Smooth muscle cell of the brain vasculature (primary cell): ENCODE measurements around the gene BTBD16.
A peak's percentile ranks its signal among the peaks of the same experiment; 100 is the strongest.

Experiments used
- DNase-seq: peaks from one replicate; pipeline ENCODE4 v3.0.0-alpha.2; 2012; ENCODE audit warnings: low read depth, low spot score

BTBD16 gene

DNA sequence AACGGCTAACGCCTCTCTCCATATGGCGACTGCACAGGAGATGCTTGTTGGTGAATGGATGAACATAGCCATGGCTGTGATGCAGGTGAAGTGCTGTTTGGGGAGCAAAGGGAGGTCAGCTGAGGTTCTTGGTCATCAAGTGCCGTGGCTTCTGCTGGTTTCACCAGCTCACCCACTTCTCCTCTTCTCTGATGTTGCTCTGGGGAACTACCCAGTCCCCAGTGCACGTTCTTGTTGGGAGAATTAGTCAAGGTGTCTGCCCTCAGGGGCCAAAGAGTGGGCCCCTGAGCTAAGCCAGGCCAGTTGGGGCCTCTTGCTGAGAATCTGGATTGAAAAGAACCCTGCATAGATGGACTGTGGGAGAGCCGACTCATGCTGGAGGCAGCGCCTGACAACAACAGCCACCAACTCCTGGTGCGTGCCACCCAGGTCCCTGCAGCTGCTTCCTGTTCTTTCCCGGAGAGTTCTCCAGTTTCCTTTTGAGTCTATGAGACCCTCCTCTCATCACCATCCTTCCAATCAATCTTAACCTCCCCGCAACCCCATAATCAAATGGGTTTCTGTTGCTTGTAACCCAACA lies 3.0 kb downstream of the BTBD16 start:
- DNase-seq, result no peak

DNA sequence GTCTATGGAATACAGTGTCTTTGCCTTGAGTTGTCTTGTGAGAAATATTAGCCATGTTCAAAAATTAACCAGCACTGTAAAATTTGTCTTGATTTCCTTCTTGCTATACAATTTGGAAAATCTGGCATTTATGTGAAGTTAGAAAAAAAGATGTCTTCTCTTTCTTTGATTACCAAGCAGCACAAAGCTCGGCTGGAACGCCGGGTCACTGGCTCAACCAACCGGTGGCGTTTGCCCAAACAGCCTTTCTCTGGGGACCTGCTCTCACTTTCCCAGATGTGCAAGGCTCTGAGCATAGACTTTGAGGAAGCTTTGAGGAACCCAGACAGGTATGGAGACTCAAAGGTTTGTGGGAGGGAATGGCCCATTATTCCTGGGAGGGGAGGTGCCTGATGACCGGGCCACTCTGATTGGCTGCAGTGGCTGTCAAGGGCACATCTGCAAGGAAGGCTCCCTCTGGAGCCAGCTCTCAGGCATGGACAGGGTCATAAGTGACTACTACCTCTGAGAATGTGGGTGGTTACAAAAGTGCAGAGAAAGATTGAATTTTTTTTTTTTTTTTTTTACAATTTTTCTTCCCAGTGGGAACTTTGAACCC lies 5.6 kb downstream of the BTBD16 start:
- no peak for DNase-seq

DNA sequence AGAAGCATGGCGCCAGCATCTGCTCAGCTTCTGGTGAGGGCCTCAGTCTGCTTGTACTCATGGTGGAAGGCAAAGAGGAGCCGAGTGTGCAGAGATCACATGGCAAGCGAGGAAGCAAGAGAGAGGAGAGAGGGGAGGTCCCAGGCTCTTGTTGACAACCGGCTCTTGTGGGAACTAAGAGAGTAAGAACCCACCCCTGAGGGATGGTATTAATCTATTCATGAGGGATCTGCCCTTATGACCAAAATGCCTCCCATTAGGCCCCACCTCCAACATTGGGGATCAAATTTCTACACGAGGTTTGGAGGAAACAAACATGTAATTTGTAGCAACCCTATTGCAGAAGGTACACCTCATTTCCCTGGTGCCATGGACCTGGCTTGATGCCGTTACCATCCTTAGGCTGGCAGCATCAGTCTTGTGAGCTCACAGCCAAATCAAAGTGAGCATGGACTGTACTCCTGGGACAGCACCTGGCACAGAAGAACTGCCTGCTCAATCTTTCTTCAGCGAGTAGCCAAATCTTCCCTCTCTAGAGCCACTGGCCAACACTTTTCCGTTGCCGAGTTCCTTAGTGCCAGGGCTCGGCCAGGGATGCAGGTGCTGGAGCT lies 6.5 kb downstream of the BTBD16 start:
- DNase-seq, result no peak

DNA sequence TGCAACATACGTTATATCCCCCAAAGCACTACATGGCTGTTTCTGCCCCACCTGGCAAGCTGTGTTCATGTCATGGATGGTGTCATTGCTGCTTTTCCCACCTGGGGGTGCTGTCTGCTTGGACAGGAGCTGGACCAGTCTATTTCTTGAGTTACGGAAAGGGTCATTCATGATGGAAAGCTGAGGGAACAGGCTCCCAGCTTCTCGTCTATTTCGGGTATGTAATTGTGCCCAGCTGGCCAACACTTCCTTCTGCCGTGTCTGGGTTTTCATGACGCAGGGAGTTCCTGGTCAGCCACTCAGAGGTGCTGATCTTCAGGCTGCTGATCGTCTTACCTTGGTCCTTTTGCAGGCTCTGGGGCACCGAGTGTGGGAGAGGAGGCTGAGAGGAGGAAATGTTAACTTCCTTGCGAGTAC lies 8.6 kb downstream of the BTBD16 start:
- peak; percentile 40 for DNase-seq

DNA sequence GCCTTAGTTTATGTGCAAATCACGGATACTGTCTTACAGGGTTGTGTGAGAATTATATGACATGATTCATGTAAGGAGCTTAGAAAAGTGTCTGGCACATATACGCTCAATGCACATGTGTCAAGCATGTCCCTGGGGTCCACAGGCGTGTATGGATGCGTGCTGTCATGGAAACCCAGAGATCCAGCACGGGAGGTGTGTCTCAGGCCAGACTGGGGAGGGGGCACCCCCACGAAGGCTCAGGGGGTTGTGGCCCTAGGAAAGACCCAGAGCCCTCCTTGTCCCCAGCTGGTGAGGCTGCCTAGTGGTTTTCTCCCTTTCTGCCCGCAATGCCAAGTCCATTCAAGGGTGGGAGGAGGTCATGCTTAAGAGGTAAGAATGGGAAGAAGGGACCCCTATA lies 9.1 kb downstream of the BTBD16 start:
- DNase-seq, result no peak

DNA sequence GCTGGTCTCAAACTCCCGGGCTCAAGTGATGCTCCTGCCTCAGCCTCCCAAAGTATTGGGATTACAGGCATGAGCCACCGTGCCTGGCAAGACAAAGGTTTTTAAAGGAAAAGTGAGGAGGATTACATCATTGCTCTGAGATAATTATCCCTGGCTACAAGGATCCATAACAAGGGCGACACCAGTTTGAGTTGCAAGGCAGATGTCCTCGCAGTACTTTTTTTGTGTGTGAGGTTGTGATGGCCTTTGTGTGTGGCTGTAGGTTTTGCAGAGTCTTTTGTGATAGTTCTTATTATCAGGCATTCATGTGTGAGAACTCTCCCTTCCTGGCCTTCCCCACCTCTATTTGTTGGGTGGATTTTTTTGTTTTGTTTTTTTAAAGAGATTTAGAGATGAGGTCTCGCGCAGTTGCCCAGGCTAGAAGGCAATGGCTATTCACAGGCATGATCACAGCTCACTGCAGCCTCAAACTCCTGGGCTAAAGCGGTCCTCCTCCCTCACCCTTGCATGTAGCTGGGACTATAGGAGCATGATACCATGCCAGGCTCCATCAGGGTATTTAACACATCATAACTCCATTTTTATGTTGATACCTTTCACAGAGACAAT lies 10.0 kb downstream of the BTBD16 start:
- DNase-seq, result no peak

DNA sequence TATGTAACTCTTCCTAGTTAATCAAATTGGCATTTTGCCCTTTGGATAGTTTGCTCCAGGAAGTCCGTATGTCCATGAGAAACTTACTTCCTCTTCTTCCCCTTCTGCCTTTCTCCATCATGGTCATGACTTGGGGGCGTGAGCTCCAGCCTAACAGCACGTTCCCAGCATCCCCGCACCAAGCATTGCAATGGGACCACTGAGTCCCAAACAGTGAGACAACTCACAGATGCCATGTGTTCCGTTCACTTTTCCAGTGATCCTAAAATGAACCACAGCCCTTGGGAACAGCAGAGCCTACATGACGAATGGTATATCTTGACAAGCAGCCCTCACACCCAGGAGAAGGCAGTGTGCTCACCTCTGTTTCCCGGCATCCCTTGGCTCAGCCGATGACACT lies 10.7 kb downstream of the BTBD16 start:
- DNase-seq, result no peak

DNA sequence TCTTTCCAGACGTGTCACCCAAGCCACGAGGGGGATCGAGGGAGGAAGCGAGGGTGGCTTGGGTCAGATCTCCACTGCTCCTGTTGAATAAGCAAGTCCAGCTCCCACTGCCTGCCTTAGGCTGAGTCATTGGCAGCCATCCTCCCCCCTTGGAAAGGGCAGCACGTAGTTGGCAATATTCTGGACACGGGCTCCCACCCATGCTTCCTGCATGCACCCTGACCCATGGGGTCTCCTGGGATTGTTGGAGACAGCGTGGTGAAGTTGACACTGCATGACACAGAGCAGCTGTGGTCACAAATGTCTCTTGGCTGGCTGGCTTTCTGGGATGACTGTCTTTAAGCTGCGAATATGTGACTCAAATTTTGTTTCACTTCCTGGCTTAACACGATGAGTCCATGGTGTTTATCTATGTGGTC lies 11.2 kb downstream of the BTBD16 start:
- DNase-seq, result no peak

DNA sequence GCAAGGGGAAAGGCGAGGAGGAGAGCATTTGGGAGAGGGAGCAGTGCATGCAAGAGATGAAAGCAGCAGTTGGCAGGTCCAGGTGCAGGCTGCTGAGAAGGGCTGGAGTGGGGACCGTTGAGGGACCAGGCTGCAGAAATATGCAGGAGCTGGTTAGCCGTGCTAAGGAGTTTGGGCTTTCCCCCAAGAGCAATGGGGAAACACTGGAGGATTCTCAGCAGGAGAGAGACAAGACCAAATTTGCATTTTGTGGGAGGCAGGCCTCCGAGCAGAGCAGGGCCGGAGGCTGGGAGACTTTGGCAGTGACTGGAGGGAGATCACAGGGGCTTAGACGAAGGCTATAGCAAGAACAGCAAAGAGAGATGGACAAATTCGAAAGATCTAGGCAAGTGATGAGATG lies 11.8 kb downstream of the BTBD16 start:
- no peak for DNase-seq

DNA sequence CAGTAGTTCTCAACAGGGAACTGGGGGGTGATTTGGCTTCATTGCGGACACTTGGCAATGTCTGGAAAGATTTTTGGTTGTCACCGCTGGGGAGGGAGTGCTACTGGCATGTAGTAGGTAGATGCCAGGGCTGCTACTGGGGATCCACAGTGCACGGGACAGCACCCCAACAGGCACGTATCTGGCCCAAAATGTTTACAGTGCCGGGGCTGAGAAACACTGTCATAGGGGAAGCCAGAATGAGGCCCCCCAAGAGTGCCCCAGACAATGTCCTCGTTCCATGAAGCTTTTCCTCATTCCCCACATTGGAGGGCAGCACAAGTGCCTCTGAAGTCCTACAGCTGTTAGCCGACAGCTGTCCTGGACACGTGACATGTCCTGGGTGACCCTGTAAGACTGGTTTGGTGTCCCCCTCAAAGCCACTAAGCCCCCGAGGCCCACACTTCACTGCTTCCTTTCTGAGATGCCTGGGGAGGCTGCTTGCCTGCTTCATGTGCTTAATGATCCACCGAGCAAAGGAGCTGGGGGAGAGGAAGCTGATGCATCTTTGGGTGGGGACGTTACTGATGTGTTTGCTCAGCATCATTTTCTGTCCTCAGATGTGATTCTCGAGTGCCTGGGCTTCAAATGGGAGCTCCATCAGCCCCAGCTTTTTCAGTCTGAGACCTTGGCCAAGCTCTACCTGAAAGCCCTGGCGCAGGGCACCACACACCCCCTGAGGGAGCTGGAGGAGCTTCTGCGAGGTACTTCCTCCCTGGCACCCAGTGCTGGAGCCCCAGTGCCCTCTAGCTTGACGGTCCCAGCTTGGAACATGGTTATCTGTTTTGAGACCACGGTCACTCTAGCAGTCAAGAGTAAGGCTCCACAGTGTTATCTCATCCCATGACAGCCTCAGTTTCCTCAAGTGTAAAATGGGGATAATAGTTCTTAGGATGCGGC lies 14.7 kb downstream of the BTBD16 start:
- no peak for DNase-seq

DNA sequence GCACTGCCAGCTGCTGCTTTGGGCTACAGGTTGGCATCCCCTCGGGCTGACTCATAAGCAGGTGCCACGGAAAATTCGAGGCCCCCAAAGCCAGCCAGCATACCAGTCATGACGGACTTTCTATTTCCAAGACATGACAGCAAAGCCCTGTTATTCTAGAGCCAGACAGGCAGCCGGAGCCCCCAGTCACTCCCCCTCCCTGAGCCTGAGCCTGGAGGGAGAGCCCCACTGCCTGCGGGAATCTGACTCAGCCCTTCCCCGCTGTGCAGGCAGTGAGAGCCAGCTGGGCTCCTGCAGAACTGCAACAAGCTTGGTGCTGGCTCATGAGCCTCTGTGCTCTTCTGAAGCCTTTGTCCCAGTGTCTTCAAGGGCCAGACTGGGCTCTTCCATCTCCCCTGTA lies 15.8 kb downstream of the BTBD16 start:
- peak; percentile 84 for DNase-seq

DNA sequence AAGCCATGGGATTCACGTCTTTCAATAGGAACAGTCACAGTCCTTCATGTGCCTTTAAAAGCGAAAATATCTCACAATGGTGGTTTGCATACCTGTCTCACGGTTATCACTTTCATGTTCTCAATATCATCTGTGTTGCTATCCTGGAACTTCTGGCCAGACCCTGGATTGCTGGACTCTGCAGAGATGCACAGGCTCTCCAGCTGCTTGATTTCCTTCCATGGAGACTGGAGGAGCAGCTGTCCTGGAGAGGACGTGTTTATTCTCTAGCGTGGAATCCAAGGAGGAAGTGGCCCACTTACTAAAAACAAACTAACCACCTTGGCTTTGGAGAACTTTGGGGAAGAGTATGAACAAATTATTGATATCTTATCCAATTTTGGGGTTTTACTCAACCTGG lies 16.5 kb downstream of the BTBD16 start:
- DNase-seq, result no peak

DNA sequence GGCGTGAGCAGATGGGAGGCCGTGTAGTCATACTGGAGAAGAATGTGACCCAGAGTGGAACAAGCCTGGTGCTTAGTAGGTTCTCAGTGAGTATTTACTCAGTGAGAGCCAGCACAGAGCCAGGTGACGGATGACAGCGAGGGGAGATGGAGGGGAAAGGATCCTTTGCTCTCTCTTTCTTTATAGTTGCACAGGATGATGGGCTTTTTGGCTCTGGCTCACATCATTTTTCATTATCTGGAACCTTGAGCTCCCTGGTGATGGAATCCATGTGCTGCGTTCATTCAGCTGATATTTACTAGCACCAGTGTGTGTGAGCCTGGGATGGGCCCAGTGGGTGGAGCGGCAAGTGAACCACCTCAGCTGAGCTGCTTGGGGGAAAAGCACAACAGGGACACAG lies 17.2 kb downstream of the BTBD16 start:
- DNase-seq, result no peak

DNA sequence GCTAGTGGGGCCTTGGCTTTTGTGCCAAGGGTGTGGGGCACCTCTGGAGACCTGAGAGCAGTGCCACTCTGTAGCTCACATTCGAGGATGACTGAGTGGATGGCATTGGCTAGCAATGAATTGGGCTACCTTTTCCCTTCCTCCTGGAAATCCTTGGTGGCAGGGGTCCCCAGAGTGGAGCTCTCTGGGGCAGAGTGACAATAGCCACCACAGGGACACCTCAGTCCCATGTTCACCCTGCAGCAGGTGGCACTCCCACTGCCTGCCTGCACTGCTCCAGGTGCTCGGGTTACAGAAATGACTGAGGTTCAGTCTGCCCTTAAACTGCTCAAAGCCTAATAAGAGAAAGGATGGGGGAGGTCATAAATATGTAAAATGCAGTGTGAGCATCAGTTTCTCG lies 17.8 kb downstream of the BTBD16 start:
- DNase-seq, result no peak

DNA sequence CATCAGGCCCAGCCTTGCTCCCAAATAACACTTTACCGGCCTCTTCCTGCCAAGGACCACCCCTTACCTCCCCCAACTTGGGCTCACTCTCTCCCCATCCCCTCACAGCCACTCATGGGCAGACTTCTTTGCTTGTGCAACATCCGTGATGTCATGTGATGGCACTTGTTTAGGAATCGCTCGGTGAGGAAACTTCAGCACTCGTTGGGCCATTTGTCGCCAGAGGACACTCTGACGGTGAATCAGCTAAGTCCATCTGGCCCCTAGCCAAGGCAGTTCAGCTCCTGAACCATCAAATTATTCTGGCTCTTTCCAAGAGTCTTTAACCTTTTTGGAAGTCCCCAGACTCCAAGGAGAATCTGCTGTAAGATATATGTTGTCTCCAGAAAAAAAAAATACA lies 19.2 kb downstream of the BTBD16 start:
- no peak for DNase-seq

DNA sequence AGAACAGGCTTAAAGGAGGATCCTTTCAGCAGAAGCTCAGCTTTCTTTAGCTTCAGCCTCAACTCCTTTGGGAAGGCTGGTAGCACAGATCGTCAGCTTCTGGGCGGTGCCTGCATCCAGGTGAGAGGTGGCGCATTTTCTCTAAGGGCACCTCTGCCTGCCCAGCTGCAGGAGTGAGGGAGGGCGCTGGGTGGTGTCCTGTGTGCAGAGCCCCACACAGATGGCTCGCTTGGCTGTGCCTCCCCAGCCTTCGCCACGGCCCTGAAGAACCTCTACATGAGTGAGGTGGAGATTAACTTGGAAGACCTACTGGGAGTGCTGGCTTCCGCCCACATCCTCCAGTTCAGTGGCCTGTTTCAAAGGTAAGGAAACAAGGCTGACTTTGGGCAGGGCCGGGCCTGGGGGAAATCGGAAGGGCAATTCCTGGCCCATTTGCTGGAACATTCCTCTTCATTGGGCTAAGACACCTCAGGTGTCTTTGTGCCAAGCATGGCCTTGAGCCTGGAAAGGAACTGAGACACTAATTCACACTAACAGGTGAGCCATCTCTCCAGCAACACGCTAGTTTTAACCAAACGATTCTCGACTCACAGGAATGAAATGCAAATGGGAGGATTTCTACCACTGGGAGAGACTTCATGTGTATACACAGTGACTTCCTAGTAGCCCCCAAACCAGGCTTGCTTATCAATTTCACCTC lies 19.9 kb downstream of the BTBD16 start:
- DNase-seq, result no peak

DNA sequence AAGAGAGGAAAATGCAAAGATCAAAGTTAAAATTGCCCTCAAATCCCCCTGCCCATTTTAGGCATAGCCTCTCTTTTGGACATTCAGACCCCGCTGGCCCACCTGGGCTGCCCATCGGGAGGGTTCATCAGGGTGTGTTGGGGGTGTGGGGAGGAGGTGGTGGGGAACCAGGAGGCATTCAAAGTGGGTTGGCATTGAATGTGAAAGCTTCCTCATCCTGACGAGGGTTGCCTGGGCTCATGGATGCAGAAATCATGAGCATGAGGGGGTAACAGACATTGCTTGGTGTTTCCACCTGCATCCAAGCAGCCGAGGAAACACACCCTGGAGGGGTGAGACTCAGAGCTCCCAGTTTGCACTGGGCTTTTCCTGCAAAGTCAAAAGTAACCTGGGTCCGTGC lies 20.6 kb downstream of the BTBD16 start:
- DNase-seq, result no peak

DNA sequence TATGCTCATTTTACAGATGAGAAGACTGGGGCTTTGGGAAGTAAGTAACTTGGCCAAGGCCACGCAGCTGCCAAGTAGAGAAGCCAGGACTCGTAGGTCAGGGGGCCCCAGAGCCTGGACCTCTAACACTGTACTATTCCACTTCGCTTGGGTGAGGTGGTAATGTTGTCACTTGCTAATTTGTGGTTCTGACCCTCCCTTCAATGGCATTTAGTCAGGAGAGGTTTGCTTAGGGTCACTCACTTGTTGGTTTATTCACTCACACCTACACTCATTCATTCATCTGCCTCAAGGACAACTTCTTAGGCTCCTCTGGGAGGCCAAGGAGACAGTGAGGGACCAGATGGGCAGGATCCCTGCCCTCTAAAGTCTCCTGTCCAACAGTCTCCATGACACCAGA lies 21.3 kb downstream of the BTBD16 start:
- DNase-seq, result no peak

DNA sequence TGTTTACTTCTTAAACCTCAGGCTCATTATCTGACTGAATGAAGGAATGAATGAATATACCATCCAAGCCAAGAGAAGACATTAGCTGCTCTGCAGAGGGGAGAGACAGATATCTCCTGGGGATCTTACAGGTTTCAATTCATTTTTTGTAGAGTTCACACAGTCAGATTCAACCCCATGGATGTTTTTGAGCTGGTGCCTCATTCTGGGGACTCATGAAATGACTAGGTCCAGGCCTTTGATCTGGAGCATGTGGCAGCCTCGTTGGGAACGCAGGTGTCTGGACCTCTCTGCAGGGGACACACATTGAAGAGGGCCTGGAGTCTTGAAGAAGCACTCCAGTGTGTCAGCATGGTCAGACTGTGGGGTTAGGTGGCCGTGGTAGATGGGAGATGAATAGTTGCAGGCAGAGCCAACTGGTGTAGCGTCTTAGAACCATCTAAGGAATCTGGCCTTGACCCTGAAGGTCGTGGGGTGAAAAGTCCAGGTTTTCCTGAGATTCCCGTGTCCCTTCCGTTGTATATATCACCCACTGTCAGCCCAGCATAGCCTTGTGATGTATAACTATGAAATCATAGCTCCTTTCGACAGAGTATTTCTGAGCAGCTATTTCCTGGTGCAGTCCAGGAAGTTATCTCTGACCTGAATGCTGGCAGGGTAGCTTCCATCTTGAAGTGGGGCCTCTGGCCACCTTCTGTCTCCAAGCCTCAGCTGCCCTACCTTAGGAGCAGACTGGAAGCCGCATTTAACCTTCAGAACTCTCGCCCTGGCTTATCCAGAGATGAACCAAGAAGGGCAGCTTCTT lies 22.3 kb downstream of the BTBD16 start:
- no peak for DNase-seq

DNA sequence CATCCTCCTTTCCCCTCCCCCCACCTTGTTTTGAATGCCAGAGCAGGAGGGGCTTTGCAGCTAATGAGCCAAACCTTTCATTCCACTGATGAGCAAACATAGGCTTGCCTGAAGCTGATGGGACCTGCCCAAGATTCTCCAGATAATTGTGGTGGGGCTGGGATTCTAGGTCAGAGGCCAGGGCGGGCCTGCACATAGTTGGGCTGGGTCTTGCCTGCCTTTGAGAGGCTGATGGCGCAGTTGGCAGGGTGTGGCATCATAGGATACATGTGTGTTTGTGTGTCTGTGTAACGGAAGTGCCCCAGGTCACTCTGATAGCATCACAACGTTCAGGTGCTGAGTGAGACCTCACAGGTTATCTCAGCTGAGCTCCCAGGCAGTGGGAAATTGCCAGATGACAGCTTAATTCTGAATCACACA lies 22.9 kb downstream of the BTBD16 start:
- DNase-seq, result no peak
